HepG2 (cell line): ENCODE results near the gene SDC4. TPM values are rescaled to one million over a fixed set of nuclear protein-coding genes. Genes with fewer than 3 reads are reported as not detected.
A peak's percentile ranks its signal among the peaks of the same experiment; 100 is the strongest.

ENCODE experiments used
- ERF ChIP-seq: IDR thresholded peaks from 2 replicates; pipeline ENCODE4 v1.6.1; 2018; ENCODE audit warnings: missing biosample characterization, missing genetic modification reagents
- FLYWCH1 ChIP-seq: sonication (generic); formaldehyde crosslinking; IDR thresholded peaks from 2 replicates; pipeline ENCODE4 v1.8.1; 2023; ENCODE audit warnings: mild to moderate bottlenecking, missing genetic modification reagents
- HNF4A ChIP-seq: sonication (generic); formaldehyde crosslinking; IDR thresholded peaks from 2 replicates; pipeline ENCODE4 v1.4.0; 2020; ENCODE audit warnings: missing genetic modification reagents
- MAFG ChIP-seq: sonication (generic); formaldehyde crosslinking; IDR thresholded peaks from 2 replicates; pipeline ENCODE4 v1.5.1; 2020; ENCODE audit warnings: mild to moderate bottlenecking, missing genetic modification reagents
- MBD4 ChIP-seq: IDR thresholded peaks from 2 replicates; pipeline ENCODE4 v1.6.1; 2012; ENCODE audit warnings: low read length, inconsistent platforms, borderline replicate concordance
- RCOR2 ChIP-seq: IDR thresholded peaks from 2 replicates; pipeline ENCODE4 v1.6.1; 2016; ENCODE audit warnings: missing biosample characterization, missing genetic modification reagents
- RELA ChIP-seq: sonication (generic); formaldehyde crosslinking; IDR thresholded peaks from 2 replicates; pipeline ENCODE4 v1.4.0; 2020; ENCODE audit warnings: missing genetic modification reagents
- RORA ChIP-seq: sonication (generic); formaldehyde crosslinking; IDR thresholded peaks from 2 replicates; pipeline ENCODE4 v1.5.0; 2020; ENCODE audit warnings: mild to moderate bottlenecking, missing genetic modification reagents, moderate library complexity
- SIN3B ChIP-seq: fragments of 150-350 bp; IDR thresholded peaks from 2 replicates; pipeline ENCODE4 v1.6.1; 2014; ENCODE audit warnings: low read length
- SPEN ChIP-seq: sonication (generic); formaldehyde crosslinking; IDR thresholded peaks from 2 replicates; pipeline ENCODE4 v1.5.1; 2020; ENCODE audit warnings: low read depth, mild to moderate bottlenecking, missing genetic modification reagents
- THAP11 ChIP-seq: IDR thresholded peaks from 2 replicates; pipeline ENCODE4 v1.6.1; 2016; ENCODE audit warnings: missing biosample characterization, missing genetic modification reagents
- ZNF12 ChIP-seq: sonication (generic); formaldehyde crosslinking; IDR thresholded peaks from 2 replicates; pipeline ENCODE4 v1.5.0; 2020; ENCODE audit warnings: missing genetic modification reagents
- ZNF160 ChIP-seq: sonication (generic); formaldehyde crosslinking; IDR thresholded peaks from 2 replicates; pipeline ENCODE4 v1.8.0; 2022; ENCODE audit warnings: mild to moderate bottlenecking, inconsistent platforms, missing genetic modification reagents
- ZNF496 ChIP-seq: sonication (generic); formaldehyde crosslinking; IDR thresholded peaks from 2 replicates; pipeline ENCODE4 v1.8.1; 2023; ENCODE audit warnings: mild to moderate bottlenecking, moderate library complexity, missing genetic modification reagents; ENCODE audit not compliant: insufficient replicate concordance
- ZNF589 ChIP-seq: sonication (generic); formaldehyde crosslinking; conservative IDR thresholded peaks from 2 replicates; pipeline ENCODE4 v1.8.0; 2022; ENCODE audit warnings: mild to moderate bottlenecking, moderate library complexity, missing genetic modification reagents
- polyA plus RNA-seq, 8 experiments: library from polyadenylated mRNA; depleted of rRNA in 3 of 8; stranded (reverse) in 7 of 8; unstranded in 1 of 8; fragments of >200 nt; fragmentation: Illumina TruSeq in 4 of 8; extraction: Trizol in 4 of 8; gene quantifications; 2 replicates each; pipeline versions ENCODE4 v1.2.1 to v1.2.3, GENCODE V29; 2011 to 2016; ENCODE audit warnings: low read depth in 4 of 8, missing spikeins in 1 of 8, mixed read lengths in 1 of 8; ENCODE audit not compliant: insufficient read depth in 1 of 8
- total RNA-seq, 5 experiments: library from RNA; depleted of rRNA; stranded (reverse); fragments of >200 nt; fragmentation: Illumina TruSeq; extraction: Trizol; gene quantifications; 2 replicates each; pipeline ENCODE4 v1.2.3, GENCODE V29; 2016; ENCODE audit warnings: low read depth in 1 of 5
- TF ChIP-seq, protein P1 (sequence below): sonication (generic); formaldehyde crosslinking; IDR thresholded peaks from one replicate; pipeline ENCODE4 v1.5.1; 2020; ENCODE audit warnings: mild to moderate bottlenecking, missing genetic modification reagents; ENCODE audit errors: not compliant biosample characterization
- TF ChIP-seq, protein P2 (sequence below): sonication (generic); formaldehyde crosslinking; IDR thresholded peaks from 2 replicates; pipeline ENCODE4 v1.5.1; 2020; ENCODE audit warnings: missing genetic modification reagents, mild to moderate bottlenecking, borderline replicate concordance
- TF ChIP-seq, protein P3 (sequence below): IDR thresholded peaks from 2 replicates; pipeline ENCODE4 v1.6.1; 2016; ENCODE audit warnings: missing compliant biosample characterization, missing genetic modification reagents, borderline replicate concordance

Gene SDC4
- total and polyA plus RNA-seq, 2 of the 13 experiments (the other 11 are each of a cell fraction or from before 2014, with no cell fraction given) = 49.0 to 65.1 TPM

DNA sequence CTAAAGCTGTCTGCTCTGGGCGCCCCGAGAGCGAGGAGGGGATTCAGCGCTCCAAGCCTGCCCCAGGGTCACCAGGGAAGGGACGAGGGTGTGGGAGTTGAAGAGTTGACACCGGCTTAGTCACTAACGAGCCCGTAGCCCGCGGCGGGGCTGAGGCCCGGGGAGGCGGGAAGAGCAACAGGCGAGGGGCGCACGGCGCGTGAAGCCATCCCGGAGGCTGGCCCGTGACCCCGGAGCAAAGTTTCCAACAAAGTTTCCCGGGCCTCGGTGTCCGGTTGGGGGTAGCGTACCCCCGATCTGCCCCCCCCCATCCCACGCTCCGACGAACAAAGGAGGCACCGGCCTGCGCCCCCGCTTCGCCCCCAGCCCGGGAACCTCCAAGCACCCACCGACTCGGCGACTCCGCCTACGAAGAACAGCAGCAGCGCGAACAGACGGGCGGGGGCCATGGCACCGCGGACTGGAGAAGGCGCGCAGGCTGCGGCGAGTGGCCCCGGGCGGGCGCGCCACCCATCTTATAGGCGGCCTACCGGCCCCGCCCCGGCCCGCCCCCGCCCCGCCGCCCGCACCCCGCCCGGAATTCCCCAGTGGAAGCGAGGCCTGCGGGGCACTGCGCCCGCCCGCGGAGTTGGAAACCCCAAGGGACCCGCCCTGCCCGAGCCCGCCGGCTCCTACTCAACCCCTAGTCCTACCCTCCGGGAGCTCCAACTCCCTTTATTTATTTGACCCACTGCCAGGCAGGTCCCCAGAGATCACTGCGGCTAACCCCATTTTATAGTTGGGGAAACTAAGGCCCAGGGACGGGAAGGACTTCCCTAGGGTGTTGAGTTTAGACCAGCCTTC lies at the start of gene SDC4 (continued):
- TF ChIP-seq, protein P1, sequence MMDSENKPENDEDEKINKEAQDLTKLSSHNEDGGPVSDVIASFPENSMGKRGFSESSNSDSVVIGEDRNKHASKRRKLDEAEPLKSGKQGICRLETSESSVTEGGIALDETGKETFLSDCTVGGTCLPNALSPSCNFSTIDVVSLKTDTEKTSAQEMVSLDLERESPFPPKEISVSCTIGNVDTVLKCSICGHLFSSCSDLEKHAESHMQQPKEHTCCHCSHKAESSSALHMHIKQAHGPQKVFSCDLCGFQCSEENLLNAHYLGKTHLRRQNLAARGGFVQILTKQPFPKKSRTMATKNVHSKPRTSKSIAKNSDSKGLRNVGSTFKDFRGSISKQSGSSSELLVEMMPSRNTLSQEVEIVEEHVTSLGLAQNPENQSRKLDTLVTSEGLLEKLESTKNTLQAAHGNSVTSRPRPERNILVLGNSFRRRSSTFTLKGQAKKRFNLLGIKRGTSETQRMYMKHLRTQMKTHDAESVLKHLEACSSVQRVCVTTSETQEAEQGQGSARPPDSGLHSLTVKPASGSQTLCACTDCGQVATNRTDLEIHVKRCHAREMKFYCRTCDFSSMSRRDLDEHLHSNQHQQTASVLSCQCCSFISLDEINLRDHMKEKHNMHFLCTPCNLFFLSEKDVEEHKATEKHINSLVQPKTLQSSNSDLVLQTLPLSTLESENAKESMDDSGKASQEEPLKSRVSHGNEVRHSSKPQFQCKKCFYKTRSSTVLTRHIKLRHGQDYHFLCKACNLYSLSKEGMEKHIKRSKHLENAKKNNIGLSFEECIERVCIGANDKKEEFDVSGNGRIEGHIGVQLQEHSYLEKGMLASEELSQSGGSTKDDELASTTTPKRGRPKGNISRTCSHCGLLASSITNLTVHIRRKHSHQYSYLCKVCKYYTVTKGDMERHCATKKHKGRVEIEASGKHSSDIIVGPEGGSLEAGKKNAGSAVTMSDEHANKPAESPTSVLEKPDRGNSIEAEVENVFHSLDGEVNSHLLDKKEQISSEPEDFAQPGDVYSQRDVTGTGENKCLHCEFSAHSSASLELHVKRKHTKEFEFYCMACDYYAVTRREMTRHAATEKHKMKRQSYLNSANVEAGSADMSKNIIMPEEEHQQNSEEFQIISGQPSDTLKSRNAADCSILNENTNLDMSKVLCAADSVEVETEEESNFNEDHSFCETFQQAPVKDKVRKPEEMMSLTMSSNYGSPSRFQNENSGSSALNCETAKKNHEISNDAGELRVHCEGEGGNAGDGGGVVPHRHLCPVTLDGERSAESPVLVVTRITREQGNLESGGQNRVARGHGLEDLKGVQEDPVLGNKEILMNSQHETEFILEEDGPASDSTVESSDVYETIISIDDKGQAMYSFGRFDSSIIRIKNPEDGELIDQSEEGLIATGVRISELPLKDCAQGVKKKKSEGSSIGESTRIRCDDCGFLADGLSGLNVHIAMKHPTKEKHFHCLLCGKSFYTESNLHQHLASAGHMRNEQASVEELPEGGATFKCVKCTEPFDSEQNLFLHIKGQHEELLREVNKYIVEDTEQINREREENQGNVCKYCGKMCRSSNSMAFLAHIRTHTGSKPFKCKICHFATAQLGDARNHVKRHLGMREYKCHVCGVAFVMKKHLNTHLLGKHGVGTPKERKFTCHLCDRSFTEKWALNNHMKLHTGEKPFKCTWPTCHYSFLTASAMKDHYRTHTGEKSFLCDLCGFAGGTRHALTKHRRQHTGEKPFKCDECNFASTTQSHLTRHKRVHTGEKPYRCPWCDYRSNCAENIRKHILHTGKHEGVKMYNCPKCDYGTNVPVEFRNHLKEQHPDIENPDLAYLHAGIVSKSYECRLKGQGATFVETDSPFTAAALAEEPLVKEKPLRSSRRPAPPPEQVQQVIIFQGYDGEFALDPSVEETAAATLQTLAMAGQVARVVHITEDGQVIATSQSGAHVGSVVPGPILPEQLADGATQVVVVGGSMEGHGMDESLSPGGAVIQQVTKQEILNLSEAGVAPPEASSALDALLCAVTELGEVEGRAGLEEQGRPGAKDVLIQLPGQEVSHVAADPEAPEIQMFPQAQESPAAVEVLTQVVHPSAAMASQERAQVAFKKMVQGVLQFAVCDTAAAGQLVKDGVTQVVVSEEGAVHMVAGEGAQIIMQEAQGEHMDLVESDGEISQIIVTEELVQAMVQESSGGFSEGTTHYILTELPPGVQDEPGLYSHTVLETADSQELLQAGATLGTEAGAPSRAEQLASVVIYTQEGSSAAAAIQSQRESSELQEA = peak; percentile 66
- TF ChIP-seq RELA (peak; percentile 87; the same call in 1 of the 2 replicates), THAP11 (peak; percentile 45; the same call in 1 of the 2 replicates), ERF (CRISPR knock-in tag) (peak; percentile 82), SIN3B (no peak), ZNF160 (0 out of 2 replicates have a peak, but pooled peaks have one; percentile 37), ZNF496 (CRISPR knock-in tag) (no peak), HNF4A (CRISPR knock-in tag) (peak; percentile 7; the same call in 1 of the 2 replicates), MBD4 (no peak), ZNF12 (CRISPR knock-in tag) (peak; percentile 41; the same call in 1 of the 2 replicates), FLYWCH1 (no peak), RCOR2 (peak; percentile 17; the same call in 1 of the 2 replicates), MAFG (CRISPR knock-in tag) (0 out of 2 replicates have a peak, but pooled peaks have one; percentile 28), RORA (CRISPR knock-in tag) (no peak), ZNF589 (CRISPR knock-in tag) (0 out of 2 replicates have a peak, but pooled peaks have one; percentile 36), SPEN (CRISPR knock-in tag) (peak; percentile 74; the same call in 1 of the 2 replicates)
- TF ChIP-seq, protein P2, sequence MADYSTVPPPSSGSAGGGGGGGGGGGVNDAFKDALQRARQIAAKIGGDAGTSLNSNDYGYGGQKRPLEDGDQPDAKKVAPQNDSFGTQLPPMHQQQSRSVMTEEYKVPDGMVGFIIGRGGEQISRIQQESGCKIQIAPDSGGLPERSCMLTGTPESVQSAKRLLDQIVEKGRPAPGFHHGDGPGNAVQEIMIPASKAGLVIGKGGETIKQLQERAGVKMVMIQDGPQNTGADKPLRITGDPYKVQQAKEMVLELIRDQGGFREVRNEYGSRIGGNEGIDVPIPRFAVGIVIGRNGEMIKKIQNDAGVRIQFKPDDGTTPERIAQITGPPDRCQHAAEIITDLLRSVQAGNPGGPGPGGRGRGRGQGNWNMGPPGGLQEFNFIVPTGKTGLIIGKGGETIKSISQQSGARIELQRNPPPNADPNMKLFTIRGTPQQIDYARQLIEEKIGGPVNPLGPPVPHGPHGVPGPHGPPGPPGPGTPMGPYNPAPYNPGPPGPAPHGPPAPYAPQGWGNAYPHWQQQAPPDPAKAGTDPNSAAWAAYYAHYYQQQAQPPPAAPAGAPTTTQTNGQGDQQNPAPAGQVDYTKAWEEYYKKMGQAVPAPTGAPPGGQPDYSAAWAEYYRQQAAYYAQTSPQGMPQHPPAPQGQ (CRISPR knock-in tag) = 0 out of 2 replicates have a peak, but pooled peaks have one; percentile 20
- TF ChIP-seq, protein P3, sequence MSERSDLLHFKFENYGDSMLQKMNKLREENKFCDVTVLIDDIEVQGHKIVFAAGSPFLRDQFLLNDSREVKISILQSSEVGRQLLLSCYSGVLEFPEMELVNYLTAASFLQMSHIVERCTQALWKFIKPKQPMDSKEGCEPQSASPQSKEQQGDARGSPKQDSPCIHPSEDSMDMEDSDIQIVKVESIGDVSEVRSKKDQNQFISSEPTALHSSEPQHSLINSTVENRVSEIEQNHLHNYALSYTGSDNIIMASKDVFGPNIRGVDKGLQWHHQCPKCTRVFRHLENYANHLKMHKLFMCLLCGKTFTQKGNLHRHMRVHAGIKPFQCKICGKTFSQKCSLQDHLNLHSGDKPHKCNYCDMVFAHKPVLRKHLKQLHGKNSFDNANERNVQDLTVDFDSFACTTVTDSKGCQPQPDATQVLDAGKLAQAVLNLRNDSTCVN (CRISPR knock-in tag) = peak; percentile 53; the same call in 1 of the 2 replicates
